OCI-LY1 (cell line): Measurements from ENCODE around the gene PREP.
"Not testable (repeated sequence)": the region's sequence is repeated elsewhere in the genome, so short reads cannot be mapped to it uniquely, and the experiment has no call there.

Experiments
- H2AFZ ChIP-seq: fragments of 200-600 bp; sonication (generic), shearing (Covaris generic); 2 replicates; pipeline ENCODE4 v1.6.0; 2014; ENCODE audit warnings: antibody characterized with exemption, mild to moderate bottlenecking, low read length
- H3F3A ChIP-seq: fragments of 200-600 bp; sonication (generic), shearing (Covaris generic); 2 replicates; pipeline ENCODE4 v1.6.0; 2014; ENCODE audit warnings: mild to moderate bottlenecking, antibody characterized with exemption, low read length, moderate library complexity; ENCODE audit not compliant: insufficient read depth
- H3K27ac ChIP-seq: fragments of 200-600 bp; sonication (generic); 2 replicates; pipeline ENCODE4 v1.5.1; 2014; ENCODE audit warnings: low read length, mixed run types, mild to moderate bottlenecking, low read depth; ENCODE audit not compliant: poor library complexity, severe bottlenecking
- H3K27me3 ChIP-seq: fragments of 200-600 bp; sonication (generic); 2 replicates; pipeline ENCODE4 v1.6.0; 2014; ENCODE audit warnings: antibody characterized with exemption, mild to moderate bottlenecking, low read length, moderate library complexity; ENCODE audit not compliant: insufficient read depth
- H3K36me3 ChIP-seq: fragments of 200-600 bp; sonication (generic); 2 replicates; pipeline ENCODE4 v1.6.1; 2014; ENCODE audit warnings: mild to moderate bottlenecking, antibody characterized with exemption, low read length, moderate library complexity, mixed read lengths; ENCODE audit not compliant: insufficient read depth
- H3K4me1 ChIP-seq: fragments of 200-600 bp; sonication (generic); 2 replicates; pipeline ENCODE4 v1.5.1; 2014; ENCODE audit warnings: mild to moderate bottlenecking, low read length, moderate library complexity; ENCODE audit not compliant: insufficient read depth, severe bottlenecking
- H3K4me2 ChIP-seq: fragments of 200-600 bp; sonication (generic), shearing (Covaris generic); 2 replicates; pipeline ENCODE4 v1.6.1; 2014; ENCODE audit warnings: low read length
- H3K4me3 ChIP-seq: fragments of 200-600 bp; sonication (generic); 2 replicates; pipeline ENCODE4 v1.5.1; 2014; ENCODE audit warnings: low read length, low read depth, mild to moderate bottlenecking, mixed read lengths; ENCODE audit not compliant: poor library complexity, severe bottlenecking
- H3K79me2 ChIP-seq: fragments of 200-600 bp; shearing (Covaris generic); 2 replicates; pipeline ENCODE4 v1.6.1; 2016; ENCODE audit warnings: mixed run types, low read length, mixed read lengths; ENCODE audit not compliant: insufficient read depth
- H3K9ac ChIP-seq: fragments of 200-600 bp; sonication (generic), shearing (Covaris generic); 2 replicates; pipeline ENCODE4 v1.6.1; 2014; ENCODE audit warnings: mild to moderate bottlenecking, low read length, mixed read lengths
- H3K9me2 ChIP-seq: fragments of 200-600 bp; sonication (generic), shearing (Covaris generic); 2 replicates; pipeline ENCODE4 v1.6.1; 2014; ENCODE audit warnings: low read depth, mild to moderate bottlenecking, low read length, mixed read lengths
- H3K9me3 ChIP-seq: fragments of 200-600 bp; shearing (Covaris generic); 2 replicates; pipeline ENCODE4 v1.6.1; 2014; ENCODE audit warnings: low read length, mixed read lengths
- H4K20me1 ChIP-seq: fragments of 200-600 bp; sonication (generic), shearing (Covaris generic); 2 replicates; pipeline ENCODE4 v1.6.0; 2016; ENCODE audit warnings: mild to moderate bottlenecking, low read length; ENCODE audit not compliant: insufficient read depth
- CTCF ChIP-seq: fragments of 200-600 bp; sonication (generic), shearing (Covaris generic); IDR thresholded peaks from 2 replicates; pipeline ENCODE4 v1.5.1; 2017; ENCODE audit warnings: mild to moderate bottlenecking, antibody characterized with exemption, low read length, moderate library complexity, mixed read lengths
- EZH2 ChIP-seq: fragments of 200-600 bp; sonication (generic), shearing (Covaris generic); IDR thresholded peaks from 2 replicates; pipeline ENCODE4 v1.8.0; 2017; ENCODE audit warnings: borderline replicate concordance, mixed run types, mild to moderate bottlenecking, antibody characterized with exemption, low read length, moderate library complexity, mixed read lengths

The PREP gene

GRCh38 chr6:105250533-105250932 is 152.3 kb downstream of the PREP start:
- H3K4me1 ChIP-seq = no peaks in the 10 kb centered on the region

GRCh38 chr6:105243487-105243886 is 159.4 kb downstream of the PREP start:
- no peak for TF ChIP-seq EZH2
- TF ChIP-seq CTCF = no peak
- Histone ChIP-seq H3K79me2 (no peaks in the 10 kb centered on the region), H3K9ac (no peak overlapping the region), H3K4me1 (no peaks in the 10 kb centered on the region), H3K27ac (no peak overlapping the region), H3K36me3 (no peaks in the 10 kb centered on the region), H2AFZ (no peak overlapping the region), H3K4me2 (no peak overlapping the region), H4K20me1 (no peaks in the 10 kb centered on the region), H3K9me3 (no peaks in the 10 kb centered on the region), H3K27me3 (no peaks in the 10 kb centered on the region), H3K9me2 (no peaks in the 10 kb centered on the region), H3K4me3 (no peak overlapping the region), H3F3A (no peaks in the 10 kb centered on the region)

More at GRCh38 chr6:105250533-105250932, 152.3 kb downstream of the PREP start:
- Histone ChIP-seq H2AFZ (no peak overlapping the region), H3K79me2 (no peaks in the 10 kb centered on the region), H3K4me2 (no peak overlapping the region), H3K36me3 (no peaks in the 10 kb centered on the region), H3K9ac (no peak overlapping the region), H3K9me3 (no peaks in the 10 kb centered on the region), H4K20me1 (no peaks in the 10 kb centered on the region), H3K9me2 (no peaks in the 10 kb centered on the region), H3F3A (no peaks in the 10 kb centered on the region), H3K27me3 (no peaks in the 10 kb centered on the region), H3K27ac (no peak overlapping the region), H3K4me3 (no peak overlapping the region)
- TF ChIP-seq CTCF = no peak
- TF ChIP-seq EZH2 = no peak

GRCh38 chr6:105235155-105235554 is 167.7 kb downstream of the PREP start:
- Histone ChIP-seq H3K4me1 (no peaks in the 10 kb centered on the region), H2AFZ (no peak overlapping the region), H3K9ac (no peak overlapping the region), H3F3A (no peaks in the 10 kb centered on the region), H3K36me3 (no peaks in the 10 kb centered on the region), H4K20me1 (no peaks in the 10 kb centered on the region), H3K4me2 (no peak overlapping the region), H3K9me3 (no peaks in the 10 kb centered on the region), H3K79me2 (no peaks in the 10 kb centered on the region), H3K27me3 (no peaks in the 10 kb centered on the region), H3K27ac (no peak overlapping the region), H3K4me3 (no peak overlapping the region), H3K9me2 (no peaks in the 10 kb centered on the region)
- TF ChIP-seq CTCF = no peak
- no peak for TF ChIP-seq EZH2

DNA sequence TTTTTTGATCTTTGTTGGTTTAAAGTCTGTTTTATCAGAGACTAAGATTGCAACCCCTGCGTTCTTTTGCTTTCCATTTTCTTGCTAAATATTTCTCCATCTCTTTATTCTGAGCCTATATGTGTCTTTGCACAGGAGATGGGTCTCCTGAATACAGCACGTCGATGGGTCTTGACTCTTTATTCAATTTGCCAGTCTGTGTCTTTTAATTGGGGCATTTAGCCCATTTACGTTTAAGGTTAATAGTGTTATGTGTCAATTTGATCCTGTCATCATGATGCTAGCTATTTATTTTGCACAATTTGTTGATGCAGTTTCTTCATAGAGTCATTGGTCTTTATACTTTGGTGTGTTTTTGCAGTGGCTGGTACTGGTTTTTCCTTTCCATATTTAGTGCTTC is 171.1 kb downstream of the PREP start:
- H3K4me1 ChIP-seq, H2AFZ ChIP-seq, H3K9ac ChIP-seq, H4K20me1 ChIP-seq, H3F3A ChIP-seq, H3K79me2 ChIP-seq, H3K4me3 ChIP-seq, H3K4me2 ChIP-seq, H3K27ac ChIP-seq, H3K27me3 ChIP-seq, H3K36me3 ChIP-seq, H3K9me3 ChIP-seq, H3K9me2 ChIP-seq: not testable (repeated sequence)
